AG10803 (cell line): ENCODE data around the gene LGI2.

ENCODE experiments used
- DNase-seq: peaks from one replicate; pipeline ENCODE4 v3.0.0; 2010; ENCODE audit warnings: low read depth
- H3K4me3 ChIP-seq: 2 replicates; pipeline ENCODE4 v1.5.1; 2011; ENCODE audit warnings: mild to moderate bottlenecking, low read length, control low read depth
- CTCF ChIP-seq: conservative IDR thresholded peaks from 2 replicates; pipeline ENCODE4 v1.5.1; 2011; ENCODE audit warnings: mild to moderate bottlenecking, low read length, control low read depth, inconsistent platforms

Gene LGI2

DNA sequence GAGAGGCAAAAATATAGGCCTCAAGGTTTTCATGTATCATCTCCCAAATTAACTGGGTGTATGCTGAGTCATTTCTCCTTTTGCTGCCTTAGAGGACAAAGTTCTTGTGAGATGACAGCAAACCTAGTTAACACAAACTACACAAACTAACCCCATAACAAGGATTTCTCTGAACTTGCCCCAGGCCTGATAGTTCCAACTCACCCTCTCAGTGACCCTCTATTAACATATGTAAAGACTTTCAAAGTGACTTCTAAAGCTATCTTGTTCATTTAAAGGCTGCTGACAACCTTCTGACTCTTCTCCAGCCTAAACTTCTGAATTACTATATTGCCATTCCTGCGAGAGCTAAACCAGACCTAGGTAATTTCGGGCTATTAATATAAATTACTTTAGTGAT is 74.7 kb downstream of the LGI2 start:
- H3K4me3 ChIP-seq, result no peak overlapping the region
- no peak for DNase-seq
- no peak for TF ChIP-seq CTCF

GRCh38 chr4:24952667-24953066 is 78.1 kb downstream of the LGI2 start:
- no peak overlapping the region for H3K4me3 ChIP-seq
- TF ChIP-seq CTCF, result no peak
- no peak for DNase-seq

DNA sequence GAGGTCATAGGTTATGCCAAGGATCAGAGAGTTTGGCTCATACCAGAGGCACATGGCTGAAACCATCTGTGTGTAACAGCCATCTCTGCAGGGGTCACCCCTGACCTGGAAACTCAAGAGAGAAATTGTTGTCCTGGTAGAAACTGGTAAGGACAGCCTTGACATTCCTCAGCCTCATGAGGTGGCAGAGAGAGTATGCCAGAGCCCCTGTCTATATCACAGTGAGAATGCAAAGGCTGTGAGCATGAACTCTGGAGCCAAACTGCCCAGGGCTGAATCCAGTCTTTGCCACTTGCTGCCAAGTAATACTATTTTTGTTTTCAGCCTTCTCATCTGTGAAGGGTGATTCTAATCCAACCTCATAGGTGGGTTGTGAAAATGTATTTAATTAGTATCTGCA is 80.8 kb downstream of the LGI2 start:
- TF ChIP-seq CTCF, result no peak
- H3K4me3 ChIP-seq, result no peak overlapping the region
- DNase-seq, result no peak
